Measurements from ENCODE around the gene CCL24.
"Not testable (repeated sequence)": the region's sequence is repeated elsewhere in the genome, so short reads cannot be mapped to it uniquely, and the experiment has no call there.

The CCL24 gene, protein sequence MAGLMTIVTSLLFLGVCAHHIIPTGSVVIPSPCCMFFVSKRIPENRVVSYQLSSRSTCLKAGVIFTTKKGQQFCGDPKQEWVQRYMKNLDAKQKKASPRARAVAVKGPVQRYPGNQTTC

DNA sequence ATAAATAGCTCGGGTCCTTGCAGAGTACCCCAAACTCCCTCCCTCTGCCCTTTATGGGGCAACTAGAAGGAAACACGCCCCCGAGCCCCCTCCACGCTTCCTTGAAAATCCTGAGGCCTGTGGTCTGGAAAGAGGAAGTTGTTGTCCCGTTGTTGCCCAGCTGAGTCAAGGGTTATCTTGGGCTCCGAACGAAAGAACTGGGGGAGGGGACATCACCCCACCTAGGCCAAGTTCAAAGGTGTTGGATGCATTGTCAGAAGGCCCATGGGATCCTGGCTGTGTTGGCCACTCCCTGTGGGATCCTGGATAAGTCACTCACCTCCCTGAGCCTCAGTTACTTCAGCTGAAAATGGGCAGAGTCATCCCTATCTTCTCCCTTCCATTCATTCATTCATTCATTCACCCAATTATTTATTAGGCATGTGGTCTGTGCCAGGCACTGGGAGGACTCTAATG is at the start of gene CCL24:
Gene CCL24 (minus strand): TSS at position 26 of the 456 bp plus-strand sequence. CDS start 91 bp downstream, outside the sequence.
- in situ Hi-C loops (cut with HindIII; ENCODE audit: low sequenced_read_pairs): no loop called here

DNA sequence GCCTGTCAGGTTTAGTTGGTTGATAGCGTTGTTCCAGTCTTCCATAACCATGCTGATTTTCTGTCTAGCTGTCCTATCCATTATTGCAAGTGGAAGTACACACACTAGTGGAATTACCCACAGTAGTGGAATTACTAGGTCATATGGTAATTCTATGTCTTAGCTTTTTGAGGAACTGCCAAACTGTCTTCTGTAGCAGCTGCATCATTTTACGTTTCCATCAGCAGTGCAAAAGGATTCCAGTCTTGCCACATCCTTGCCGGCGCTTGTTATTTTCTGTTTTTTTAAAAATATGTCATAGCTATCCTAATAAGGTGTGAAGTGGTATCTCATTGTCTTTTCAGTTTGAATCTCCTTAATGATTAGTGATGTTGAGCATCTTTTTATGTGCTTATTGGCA is 48.0 kb upstream of the CCL24 start:
- in situ Hi-C loops (cut with HindIII; ENCODE audit: low sequenced_read_pairs): no loop called here

DNA sequence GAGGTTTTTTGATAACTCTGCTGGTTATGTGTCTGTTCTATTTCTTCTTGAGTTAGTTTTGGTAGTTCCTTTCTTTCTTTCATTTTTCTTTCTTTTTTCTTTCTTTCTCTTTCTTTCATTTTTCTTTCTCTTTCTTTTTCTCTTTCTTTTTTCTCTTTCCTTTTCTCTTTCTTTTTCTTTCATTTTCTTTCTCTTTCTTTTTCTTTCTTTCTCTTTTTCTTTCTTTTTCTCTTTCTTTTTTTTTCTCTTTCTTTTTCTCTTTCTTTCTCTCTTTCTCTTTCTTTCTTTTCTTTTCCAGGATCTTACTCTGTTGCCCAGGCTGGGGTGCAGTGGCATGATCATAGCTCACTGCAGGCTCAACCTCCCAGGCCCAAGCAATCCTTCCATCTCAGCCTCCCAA is 44.8 kb upstream of the CCL24 start:
- in situ Hi-C loops (cut with HindIII; ENCODE audit: low sequenced_read_pairs): no loop called here

DNA sequence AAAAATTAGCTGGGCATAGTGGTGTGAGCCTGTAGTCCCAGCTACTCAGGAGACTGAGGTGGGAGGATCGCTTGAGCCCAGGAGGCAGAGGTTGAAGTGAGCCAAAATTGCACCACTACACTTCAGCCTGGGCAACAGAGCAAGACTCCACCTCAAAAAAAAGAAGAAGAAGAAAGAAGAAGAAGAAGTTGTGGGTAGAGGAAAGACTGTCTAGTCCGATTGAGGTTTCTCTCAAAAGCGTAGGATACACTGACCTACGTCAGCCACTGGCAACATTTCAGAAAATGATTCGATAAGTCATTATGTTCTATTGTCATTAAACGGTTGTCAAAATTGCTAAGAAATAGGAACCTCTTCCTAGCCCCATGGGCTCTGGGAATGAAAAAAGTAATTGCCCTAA is 42.9 kb upstream of the CCL24 start:
- in situ Hi-C loops (cut with HindIII; ENCODE audit: low sequenced_read_pairs): no loop called here

DNA sequence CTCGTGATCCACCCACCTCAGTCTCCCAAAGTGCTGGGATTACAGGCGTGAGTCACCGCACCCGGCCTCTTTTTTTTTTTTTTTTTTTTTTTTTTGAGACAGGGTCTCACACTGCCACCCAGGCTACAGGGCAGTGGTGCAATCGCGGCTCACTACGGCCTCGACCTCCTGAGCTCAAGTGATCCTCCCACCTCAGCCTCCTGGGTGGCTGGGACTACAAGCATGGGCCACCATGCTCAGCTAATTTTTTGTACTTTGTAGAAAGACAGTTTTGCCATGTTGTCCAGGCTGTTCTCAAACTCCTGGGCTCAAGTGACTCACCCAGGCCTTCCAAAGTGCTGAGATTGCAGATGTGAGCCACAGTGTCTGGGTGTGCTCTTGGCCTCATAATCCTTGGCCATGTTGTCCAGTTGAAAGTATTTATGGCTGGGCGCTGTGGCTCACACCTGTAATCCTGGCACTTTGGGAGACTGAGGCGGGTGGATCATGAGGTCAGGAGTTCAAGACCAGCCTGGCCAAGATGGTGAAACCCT is 41.3 kb upstream of the CCL24 start:
- in situ Hi-C loops (cut with HindIII; ENCODE audit: low sequenced_read_pairs): not testable (repeated sequence)

DNA sequence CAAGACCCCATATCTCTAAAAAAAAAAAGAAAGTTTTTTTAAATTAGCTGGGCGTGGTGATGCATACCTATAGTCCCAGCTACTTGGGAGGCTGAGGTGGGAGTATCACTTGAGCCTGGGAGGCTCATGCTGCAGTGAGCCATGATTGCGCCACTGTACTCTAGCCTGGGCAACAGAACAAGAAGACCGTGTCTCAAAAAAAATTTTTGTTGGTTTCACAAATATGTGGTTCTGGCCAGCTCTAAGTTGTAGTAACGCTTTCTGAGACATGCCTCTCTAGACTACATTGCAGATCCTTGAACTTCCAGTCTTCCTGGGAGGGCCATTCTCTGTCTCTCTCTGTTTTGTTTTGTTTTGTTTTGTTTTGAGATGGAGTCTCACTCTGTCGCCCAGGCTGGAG is 40.6 kb upstream of the CCL24 start:
- in situ Hi-C loops (cut with HindIII; ENCODE audit: low sequenced_read_pairs): no loop called here

DNA sequence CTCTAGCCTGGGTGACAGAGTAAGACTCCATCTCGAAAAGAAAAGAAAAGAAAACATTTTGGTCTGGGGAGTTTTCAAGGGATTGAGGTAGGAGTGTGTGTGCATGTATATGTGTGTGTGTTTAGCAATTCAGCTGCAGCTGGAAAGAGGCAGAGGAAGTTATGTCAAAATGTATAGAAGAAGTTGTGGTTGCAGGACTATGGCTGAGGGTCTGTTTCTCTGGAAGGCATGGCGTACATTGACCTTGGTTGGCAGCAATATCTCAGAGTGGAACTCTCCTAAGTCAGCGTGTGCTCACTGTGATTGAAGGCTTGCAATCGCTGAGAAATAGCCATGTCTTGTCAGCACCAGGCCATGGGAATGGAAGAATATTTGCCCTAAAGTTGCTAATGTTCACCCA is 36.6 kb upstream of the CCL24 start:
- in situ Hi-C loops (cut with HindIII; ENCODE audit: low sequenced_read_pairs): no loop called here

DNA sequence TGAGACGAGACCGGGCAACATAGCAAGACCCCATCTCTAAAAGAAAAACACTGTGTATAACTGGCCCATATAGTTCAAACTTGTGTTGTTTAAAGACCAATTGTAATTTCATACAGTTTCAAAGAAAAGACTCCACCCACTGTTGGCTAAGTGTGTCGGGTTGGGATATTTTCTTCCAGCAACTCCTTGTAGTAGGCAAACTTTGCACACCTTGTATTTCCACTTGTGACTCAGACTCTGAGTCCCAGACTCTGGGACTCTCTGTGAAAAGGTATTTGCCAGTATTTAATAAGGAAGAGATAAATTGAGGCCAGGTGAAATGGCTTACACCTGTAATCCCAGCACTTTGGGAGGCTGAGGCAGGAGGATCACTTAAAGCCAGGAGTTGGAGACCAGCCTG is 36.0 kb upstream of the CCL24 start:
- in situ Hi-C loops (cut with HindIII; ENCODE audit: low sequenced_read_pairs): no loop called here

DNA sequence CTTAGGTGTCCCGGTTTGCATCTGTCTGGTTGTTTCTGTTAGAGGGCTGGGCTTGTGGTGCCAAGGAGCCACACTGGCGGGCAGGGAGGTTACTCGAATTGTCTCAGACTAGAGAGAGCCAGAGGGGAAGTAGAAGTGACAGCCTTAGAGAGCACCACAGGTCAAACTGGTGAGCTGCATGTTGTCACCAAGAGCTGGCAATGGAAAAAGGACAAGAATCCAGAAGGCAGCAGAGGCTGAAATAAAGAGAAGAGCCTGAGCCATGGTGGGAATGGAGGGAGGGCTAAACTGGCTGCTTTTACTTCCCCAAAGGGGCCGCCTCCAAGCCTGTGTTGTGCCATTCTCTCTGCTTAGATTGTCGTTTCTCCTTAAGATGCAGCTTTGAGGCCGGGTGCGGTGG is 34.1 kb upstream of the CCL24 start:
- in situ Hi-C loops (cut with HindIII; ENCODE audit: low sequenced_read_pairs): no loop called here

DNA sequence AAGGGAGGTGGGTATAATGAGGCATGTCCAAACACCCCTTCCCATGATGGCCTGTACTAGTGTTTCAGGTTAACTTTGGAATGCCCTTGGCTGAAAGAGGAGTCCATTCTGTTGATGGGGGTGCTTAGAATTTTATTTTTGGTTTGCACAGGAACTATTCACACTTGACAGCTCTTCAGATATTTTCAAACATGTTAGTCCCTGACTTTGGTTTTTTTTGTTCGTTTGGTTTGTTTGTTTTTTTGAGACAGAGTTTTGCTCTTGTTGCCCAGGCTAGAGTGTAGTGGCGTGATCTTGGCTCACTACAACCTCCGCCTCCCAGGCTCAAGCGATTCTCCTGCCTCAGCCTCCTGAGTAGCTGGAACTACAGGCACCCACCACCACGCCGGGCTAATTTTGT is 31.5 kb upstream of the CCL24 start:
- in situ Hi-C loops (cut with HindIII; ENCODE audit: low sequenced_read_pairs): not testable (repeated sequence)

DNA sequence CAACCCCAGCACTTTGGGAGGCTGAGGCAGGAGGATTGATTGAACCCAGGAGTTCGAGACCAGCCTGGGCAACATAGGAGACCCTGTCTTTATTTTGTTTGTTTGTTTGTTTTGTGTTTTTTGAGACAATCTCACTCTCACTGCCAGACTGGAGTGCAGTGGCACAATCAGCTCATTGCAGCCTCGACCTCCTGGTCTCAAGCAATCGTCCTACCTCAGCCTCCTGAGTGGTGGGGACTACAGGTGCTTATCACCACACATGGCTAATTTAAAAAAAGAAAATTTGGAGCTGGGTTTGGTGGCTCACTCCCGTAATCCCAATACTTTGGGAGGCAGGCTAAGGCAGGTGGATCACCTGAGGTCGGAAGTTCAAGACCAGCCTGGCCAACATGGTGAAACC is 30.6 kb upstream of the CCL24 start:
- in situ Hi-C loops (cut with HindIII; ENCODE audit: low sequenced_read_pairs): no loop called here

DNA sequence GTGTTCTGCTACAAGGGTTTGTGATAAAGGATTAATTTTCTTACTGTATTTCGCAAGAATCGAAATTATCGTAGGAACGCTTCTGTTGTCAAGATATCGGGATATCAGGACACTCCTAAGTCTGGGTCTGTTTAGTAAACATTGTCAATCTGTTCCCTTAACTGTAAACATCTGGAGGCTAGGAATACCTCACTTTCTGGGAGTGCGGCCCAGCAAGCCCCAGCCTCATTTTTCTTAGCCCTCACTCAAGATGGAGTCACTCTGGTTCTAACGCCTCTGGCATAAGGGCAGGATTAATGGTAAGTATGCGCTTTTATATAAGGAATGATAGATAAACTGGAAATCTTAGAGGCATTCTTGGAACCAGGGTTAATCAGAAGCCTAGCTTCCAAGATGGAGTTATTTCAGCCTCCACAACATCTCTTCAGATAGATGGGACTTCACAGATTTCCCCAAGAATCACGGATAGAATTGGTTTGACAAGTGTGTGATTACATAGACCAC is 30.1 kb upstream of the CCL24 start:
- in situ Hi-C loops (cut with HindIII; ENCODE audit: low sequenced_read_pairs): no loop called here

DNA sequence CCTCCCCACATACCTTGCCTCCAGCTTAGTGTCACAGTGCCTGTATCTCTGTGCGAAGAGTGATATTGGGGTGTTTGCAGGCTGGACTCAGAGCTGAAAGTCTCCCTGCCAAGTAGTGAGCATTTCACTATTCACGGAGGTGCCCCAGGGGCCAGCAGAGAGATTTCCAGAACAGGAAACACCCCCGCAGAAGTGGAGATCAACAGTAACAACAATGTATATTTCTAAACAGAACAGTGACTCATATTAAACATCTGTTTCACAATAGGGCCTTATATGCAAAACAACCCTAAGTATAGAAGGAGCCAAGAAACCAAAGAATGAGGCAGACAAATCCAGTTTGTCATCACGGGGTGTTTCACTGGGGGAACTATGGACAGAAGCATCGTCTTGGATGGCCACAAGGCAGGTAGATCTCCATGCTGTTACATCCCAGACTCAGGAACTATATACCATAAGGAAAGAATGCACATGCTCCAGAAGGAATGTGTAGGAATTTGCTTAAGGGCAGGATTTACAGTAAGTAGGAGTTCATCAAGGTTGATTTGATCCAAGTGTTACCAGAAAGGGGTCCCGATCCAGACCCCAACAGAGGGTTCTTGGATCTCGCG is 29.3 kb upstream of the CCL24 start:
- in situ Hi-C loops (cut with HindIII; ENCODE audit: low sequenced_read_pairs): no loop called here

DNA sequence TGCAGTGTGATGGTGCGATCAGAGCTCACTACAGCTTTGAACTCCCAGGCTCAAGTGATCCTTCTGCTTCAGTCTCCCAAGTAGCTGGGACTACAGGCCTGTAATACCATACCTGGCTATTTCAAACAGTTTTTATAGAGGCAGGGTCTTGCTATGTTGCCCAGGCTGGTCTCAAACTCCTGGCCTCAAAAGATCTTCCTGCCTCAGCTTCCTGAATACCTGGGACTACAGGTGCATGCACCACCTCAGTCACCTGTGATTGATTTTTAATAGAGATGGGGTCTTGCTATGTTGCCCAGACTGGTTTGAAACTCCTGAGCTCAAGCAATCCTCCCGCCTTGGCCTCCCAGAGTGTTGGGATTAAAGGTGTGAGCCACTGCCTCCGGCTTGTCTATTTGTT is 26.4 kb upstream of the CCL24 start:
- in situ Hi-C loops (cut with HindIII; ENCODE audit: low sequenced_read_pairs): no loop called here

DNA sequence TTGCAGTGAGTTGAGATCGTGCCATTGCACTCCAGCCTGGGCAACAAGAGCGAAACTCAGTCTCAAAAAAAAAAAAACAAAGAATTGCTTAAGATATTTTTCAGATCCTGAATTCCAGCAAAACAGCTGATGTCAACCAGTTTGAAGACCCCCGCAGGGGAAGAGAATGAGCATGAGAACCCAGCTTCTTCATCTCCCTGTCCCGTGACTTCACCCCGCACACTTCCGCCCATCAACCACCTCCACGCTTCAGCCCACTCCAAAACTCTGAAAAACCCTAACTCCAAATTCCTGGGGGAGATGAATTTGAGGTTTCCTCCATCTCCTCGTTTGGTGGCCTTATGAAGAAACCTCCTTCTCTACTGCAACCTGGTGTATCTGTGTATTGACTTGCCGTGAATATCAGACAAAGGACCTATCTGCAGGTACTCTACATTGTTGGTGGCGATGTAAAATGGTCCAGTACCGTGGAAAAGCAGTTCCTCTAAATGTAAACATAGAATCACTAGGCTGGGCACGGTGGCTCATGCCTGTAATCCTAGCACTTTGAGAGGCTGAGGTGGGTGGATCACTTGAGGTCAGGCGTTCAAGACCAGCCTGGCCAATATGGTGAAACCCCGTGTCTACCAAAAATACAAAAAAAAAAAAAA is 24.8 kb upstream of the CCL24 start:
- in situ Hi-C loops (cut with HindIII; ENCODE audit: low sequenced_read_pairs): not testable (repeated sequence)

DNA sequence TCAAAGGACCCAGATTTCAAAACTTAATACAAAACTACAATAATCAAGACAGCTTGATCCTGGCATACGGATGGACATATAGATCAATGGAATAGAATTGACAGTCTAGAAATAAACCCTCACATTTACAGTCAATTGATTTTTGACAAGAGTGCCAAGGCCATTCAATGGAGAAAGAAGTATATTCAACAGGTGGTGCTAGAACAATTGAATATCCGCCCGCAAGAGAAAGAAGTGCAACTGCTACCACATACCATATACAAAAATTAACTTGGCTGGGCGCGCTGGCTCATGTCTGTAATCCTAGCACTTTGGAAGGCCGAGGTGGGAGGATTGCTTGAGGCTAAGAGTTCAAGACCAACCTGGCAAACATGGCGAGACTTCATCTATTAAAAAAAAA is 23.2 kb upstream of the CCL24 start:
- in situ Hi-C loops (cut with HindIII; ENCODE audit: low sequenced_read_pairs): no loop called here

DNA sequence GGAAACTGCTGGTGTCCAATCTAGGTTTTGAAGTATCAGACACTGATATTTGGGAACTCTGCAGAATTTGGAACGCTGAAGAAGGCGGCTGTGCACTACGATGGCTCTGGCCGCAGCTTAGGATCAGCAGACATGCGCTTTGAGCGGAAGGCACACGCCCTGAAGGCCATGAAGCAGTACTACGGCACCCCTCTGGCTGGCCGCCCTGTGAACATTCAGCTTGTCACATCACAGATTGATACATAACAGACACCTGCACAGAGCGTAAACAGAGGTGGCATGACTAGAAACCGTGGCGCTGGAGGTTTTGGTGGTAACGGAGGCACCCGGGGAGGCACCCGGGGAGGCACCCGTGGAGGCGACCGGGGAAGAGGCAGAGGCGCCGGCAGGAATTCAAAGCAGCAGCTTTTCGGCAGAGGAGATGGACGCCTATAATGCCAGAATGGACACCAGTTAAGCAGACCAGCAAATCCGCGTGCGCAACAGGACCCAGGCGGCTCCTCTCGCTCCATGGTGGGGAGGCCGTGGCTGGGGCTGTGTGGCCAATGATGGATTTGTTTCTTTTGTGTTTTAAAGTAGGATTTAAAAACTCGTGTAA is 22.2 kb upstream of the CCL24 start:
- in situ Hi-C loops (cut with HindIII; ENCODE audit: low sequenced_read_pairs): no loop called here

DNA sequence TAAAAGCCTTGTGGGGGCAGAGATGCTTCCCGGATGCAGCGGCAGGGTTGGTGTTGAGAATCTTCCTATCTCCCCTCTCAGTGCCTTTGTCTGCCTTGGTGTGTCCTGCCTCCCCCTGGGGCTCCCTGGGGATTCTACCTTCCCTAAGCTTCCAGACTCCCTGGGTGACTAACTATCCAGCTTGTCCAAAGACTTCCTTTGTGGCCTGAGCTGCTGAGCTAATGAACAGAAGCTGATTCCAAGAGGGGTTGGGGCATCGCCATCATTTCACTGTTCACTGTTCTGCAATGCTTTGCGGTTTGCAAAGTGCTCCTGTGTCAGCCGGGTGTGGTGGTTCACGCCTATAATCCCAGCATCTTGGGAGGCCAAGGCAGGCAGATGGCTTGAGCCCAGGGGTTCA is 20.1 kb upstream of the CCL24 start:
- in situ Hi-C loops (cut with HindIII; ENCODE audit: low sequenced_read_pairs): not testable (repeated sequence)

DNA sequence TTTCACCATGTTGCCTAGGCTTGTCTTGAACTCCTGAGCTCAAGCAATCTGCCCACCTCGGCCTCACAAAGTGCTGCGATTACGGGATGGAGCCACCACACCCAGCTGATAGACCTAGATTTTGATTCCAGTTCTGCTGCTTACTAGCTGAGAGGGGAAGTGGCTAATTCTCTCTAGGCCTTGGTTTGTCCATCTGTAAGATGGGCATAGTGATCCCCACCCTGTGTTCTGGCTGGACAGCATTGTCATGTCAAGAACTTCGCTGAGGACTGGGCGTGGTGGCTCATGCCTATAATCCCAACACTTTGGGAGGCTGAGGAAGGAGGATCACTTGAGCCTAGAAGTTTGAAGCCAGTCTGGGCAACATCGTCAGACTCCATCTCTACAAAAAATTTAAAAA is 17.4 kb upstream of the CCL24 start:
- in situ Hi-C loops (cut with HindIII; ENCODE audit: low sequenced_read_pairs): no loop called here

DNA sequence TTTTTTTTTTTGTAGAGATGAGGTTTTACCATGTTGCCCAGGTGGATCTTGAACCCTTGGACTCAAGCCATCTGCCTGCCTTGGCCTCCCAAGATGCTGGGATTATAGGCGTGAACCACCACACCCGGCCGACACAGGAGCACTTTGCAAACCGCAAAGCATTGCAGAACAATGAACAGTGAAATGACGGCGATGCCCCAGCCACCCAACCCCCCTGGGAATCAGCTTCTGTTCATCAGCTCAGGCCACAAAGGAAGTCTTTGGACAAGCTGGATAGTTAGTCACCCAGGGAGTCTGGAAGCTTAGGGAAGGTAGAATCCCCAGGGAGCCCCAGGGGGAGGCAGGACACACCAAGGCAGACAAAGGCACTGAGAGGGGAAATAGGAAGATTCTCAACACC is 16.1 kb upstream of the CCL24 start:
- in situ Hi-C loops (cut with HindIII; ENCODE audit: low sequenced_read_pairs): not testable (repeated sequence)

DNA sequence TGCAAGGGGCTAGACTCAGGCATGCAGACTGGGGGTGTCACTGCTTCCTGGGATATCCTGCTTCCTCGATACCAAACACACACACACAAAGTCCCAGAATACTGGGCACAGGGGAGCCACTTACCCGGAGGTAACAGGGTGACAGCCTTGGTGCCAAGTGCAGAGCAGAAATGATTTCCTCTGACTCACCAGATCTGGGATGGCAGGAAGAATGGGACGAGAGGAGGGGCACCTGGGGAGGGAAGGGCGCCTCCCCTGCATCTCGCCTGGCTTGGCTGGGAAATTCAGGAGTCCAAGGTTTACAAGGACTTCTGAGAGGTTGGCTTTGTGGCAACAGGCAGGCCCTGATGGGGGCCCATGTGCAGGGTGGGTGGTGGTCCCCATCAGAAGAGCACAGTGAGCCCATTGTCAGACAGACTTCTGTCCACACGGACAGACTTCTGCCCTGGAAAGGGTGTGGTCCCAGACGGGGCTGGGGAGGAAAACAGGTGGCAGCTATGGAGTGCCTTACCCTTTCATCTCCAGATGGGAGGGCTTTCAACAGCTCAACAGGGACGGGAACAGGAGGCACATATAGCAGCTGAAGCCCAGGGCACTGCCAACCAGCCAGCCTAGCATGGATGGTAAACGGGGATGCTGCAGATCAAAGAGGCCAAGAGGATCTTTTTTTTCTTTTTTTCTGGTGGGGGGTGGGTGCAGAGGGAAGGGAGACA is 9.7 kb upstream of the CCL24 start:
- in situ Hi-C loops (cut with HindIII; ENCODE audit: low sequenced_read_pairs): no loop called here

Measured in DLD1 (cell line).